Activated effector memory CD4-positive, alpha-beta T cell treated with anti-CD3 and anti-CD28 coated beads, Interleukin-2, amount 50 U/mL, for 16 hours (primary cell): ENCODE measurements around the gene BSX.

Experiments used
- DNase-seq: peaks from one replicate; pipeline ENCODE4 v3.0.0-alpha.2; 2020

The BSX gene

DNA sequence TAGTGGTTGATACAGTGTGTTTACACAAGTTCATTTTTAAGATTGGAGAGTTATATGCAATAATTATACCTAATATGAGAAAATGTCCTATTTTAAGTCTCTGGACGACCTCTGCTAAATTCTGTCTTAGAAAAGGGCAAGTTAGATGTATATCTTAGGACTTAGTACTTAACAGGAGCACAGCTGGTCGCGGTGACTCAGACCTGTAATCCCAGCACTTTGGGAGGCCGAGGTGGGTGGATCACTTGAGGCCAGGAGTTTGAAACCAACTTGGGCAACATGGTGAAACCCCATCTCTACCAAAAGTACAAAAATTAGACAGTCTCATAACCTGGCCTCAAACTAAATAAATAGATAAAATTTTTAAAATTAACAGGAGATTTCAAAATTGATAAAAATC is 27.2 kb downstream of the BSX start:
- no peak for DNase-seq

DNA sequence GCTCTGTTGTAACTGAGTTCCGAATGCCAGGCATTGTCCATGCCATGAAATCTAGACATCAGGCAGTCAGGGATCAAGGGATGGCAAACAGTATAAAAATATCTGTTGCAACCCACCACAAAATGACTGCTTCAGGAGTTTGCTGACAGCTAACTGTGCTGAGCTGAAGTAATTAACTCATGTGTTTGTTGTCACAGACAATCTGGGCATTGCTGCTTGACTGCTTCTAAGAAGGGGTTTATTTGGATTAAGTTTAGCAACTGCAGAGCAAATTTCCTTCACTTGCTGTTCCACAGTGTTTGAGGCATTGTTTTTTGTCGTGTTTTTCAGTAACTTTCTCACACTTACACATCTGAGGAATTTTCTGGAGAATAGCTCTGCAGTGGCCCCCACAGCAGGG is 30.4 kb downstream of the BSX start:
- DNase-seq = no peak

DNA sequence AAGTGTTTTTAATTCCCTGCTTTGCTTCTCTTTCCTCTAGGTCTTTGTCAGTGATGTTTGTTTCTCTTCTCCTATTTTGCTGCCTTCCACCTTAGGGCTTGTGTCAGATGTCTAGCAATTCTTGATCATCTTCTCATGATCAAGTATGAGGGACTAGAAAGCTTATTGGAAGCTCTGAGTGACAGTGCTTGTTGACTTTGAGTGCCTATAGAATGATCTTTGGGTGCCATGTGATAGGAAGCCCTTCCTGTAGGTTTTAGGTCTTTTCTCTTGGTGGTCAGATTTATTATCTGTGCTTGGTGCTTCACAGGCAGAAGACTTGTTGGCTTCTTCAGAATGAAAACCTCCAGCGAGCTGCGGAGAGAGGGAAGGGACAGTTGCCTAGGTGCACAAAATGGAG is 43.1 kb downstream of the BSX start:
- no peak for DNase-seq

DNA sequence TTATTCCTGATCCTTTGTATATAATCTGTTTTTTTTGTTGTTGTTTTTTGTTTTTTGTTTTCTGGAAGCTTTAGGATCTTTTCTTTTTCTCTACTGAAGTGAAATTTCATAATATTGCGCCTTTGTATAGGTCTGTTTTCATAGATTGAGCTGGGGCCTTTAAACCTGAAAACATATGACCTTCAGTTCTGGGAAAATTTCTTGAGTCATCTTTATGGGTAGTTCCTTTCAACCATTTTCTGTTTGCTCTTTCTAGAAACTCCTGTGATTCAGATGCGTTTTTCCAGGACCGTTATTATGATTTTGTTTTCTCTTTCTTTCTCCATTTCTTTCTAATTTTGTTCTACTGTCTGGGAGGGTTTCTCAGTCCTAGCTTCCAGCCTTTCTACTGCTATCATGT is 43.7 kb downstream of the BSX start:
- DNase-seq = no peak

DNA sequence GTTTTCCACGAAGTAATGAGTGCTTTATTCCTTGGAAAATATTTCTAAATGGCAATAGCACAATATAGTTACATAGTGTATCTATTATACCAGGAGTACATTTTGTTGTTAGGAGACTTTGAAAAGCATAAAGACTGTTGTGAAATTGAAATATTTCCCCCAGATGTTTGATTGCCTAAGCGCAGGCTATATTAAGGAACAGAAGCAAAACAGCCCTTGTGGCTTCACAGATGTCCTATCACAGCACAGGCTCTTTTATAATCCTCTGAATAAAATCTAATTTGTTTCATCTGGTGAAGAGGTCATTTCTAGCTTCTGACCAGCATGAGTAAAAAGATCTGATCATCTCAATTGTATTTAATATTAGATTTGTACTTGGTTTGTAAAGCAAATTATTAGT is 48.2 kb downstream of the BSX start:
- DNase-seq = no peak

DNA sequence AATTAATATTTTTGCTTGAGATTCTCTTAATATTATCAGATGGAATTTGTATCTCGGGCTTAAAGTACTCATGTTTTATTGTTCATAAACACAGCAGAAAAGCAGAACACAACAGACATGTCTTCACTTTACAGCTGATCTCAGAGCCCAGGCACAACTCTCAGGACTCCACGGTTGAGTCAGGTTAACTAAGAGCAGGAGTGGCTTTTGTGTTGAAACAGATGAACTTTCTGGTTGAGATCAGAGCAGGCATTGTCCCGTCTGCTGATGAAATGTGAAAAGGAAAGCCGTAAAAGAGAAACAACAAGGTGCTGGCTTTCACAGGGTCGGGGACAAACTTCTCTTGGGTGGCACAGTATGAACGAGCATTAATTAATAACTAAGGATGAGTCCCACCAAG is 50.1 kb downstream of the BSX start:
- no peak for DNase-seq
